AG04450 (cell line): ENCODE results near the gene FIZ1. TPM values are rescaled to one million over a fixed set of nuclear protein-coding genes. Genes with fewer than 3 reads are reported as not detected.
A peak's percentile ranks its signal among the peaks of the same experiment; 100 is the strongest.

Experiments used
- CTCF ChIA-PET: fragments of 300-600, 350-600 bp; formaldehyde crosslinking; extraction: SDS; loops from one replicate; lab custom pipeline; 2022; ENCODE audit warnings: antibody characterized with exemption, inconsistent platforms; lab: Charles Lee
- POLR2A ChIA-PET: fragments of 350-600 bp; formaldehyde crosslinking; extraction: SDS; loops from one replicate; lab custom pipeline; 2021; ENCODE audit warnings: antibody characterized with exemption, inconsistent platforms; lab: Yijun Ruan, JAX
- DNase-seq: peaks from one replicate; pipeline ENCODE4 v3.0.0-alpha.2; 2011; ENCODE audit warnings: low read depth, low spot score
- H3K27ac ChIP-seq: one replicate; pipeline ENCODE4 v1.5.1; 2012; ENCODE audit warnings: low read depth, low read length, control low read depth
- H3K27me3 ChIP-seq: one replicate; pipeline ENCODE4 v1.6.0; 2012; ENCODE audit warnings: low read length; ENCODE audit not compliant: control insufficient read depth, insufficient read depth
- H3K4me3 ChIP-seq: 2 replicates; pipeline ENCODE4 v1.5.1; 2011; ENCODE audit warnings: mild to moderate bottlenecking, low read depth, low read length, control low read depth
- H3K9me3 ChIP-seq: 2 replicates; pipeline ENCODE4 v1.5.1; 2012; ENCODE audit warnings: low read length; ENCODE audit not compliant: control insufficient read depth, insufficient read depth
- polyA plus RNA-seq: library from polyadenylated mRNA; depleted of rRNA; stranded (reverse); fragments of >200 nt; gene quantifications from 2 replicates; pipeline ENCODE4 v1.2.3, GENCODE V29; 2011
- TF ChIP-seq, protein P1 (sequence below): IDR thresholded peaks from 2 replicates; pipeline ENCODE4 v1.5.1; 2011; ENCODE audit warnings: low read depth, low read length, control low read depth, inconsistent platforms

FIZ1 gene
- polyA plus RNA-seq, 1 experiment, result 3.7 TPM

DNA sequence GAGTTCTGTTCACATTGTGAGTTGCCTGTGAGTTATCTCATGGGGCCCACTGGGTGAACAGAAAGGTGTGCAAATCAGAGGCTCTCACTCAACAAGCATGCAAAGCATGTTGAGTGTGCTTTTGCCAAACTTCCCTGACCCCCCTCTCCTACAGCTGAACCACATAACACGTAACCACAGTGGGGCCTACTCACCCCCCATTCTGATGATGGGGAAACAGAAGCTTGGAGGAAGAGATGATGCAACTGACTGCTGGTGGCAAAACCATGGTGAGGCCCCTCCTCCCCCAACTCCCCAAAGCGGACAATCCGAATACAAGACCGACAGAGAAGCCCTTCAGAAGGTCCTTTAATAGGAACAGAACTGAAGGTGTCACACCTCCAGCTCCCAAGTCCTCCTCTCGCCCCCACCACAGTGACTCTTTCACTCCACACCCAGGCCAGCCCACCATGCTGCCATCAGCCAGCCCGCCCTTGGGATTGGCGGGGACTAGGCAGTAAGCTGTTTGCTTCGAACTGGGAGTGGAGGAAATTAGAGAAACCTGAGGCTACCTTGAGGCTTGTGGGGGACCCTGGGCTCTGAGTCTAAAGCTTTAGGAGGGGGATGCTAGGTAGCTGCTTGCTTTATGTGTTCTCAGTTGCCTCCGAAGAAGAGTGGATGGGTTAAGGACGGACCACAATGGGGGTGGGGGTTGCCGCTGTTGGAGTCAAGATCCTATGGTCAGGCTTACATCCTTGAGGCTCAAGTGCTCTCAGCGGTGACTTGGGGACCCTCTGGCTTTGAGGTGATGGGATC lies 21.3 kb upstream of the FIZ1 start:
- Histone ChIP-seq H3K27ac (no peak overlapping the region), H3K9me3 (peaks cover 4% of the 10 kb centered on the region; the same call in 1 of the 2 replicates), H3K4me3 (no peak overlapping the region), H3K27me3 (no peaks in the 10 kb centered on the region)
- TF ChIP-seq, protein P1, sequence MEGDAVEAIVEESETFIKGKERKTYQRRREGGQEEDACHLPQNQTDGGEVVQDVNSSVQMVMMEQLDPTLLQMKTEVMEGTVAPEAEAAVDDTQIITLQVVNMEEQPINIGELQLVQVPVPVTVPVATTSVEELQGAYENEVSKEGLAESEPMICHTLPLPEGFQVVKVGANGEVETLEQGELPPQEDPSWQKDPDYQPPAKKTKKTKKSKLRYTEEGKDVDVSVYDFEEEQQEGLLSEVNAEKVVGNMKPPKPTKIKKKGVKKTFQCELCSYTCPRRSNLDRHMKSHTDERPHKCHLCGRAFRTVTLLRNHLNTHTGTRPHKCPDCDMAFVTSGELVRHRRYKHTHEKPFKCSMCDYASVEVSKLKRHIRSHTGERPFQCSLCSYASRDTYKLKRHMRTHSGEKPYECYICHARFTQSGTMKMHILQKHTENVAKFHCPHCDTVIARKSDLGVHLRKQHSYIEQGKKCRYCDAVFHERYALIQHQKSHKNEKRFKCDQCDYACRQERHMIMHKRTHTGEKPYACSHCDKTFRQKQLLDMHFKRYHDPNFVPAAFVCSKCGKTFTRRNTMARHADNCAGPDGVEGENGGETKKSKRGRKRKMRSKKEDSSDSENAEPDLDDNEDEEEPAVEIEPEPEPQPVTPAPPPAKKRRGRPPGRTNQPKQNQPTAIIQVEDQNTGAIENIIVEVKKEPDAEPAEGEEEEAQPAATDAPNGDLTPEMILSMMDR, result no peak
- ChIA-PET CTCF (interaction anchor here (1.2 to 1.5 kb wide), 3 partner anchors 15 to 153 kb away, joined by 3 to 6 read pairs (median 5); partner anchors contain the start of gene ZNF865), POLR2A (interaction anchor here (0.5 to 1.3 kb wide), 2 partner anchors 22 to 49 kb away, joined by 4 to 6 read pairs; partner anchors contain the start of gene FIZ1)
- no peak for DNase-seq

DNA sequence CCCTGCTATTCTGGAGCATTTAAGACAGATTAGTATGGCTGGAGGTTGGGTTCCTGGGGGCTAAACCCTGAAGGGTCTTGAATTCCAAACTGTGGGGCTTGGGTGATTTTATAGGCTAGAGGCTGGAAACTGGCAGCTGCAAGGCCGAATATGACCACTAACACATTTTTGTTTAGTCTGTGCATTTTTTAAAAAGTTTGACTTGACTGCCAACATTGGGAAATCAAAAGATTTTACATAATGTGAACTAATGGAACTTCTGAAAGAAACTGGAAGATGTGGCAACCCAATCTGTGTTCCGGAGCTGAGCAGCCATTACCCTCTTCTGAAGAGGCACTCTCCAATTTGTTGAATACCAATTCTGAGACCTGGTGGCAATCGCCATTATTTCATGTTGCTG lies 20.0 kb upstream of the FIZ1 start:
- Histone ChIP-seq H3K4me3 (no peak overlapping the region), H3K27me3 (no peaks in the 10 kb centered on the region), H3K27ac (peak overlapping the region; percentile 47), H3K9me3 (peaks cover 7% of the 10 kb centered on the region; the same call in 1 of the 2 replicates)
- ChIA-PET CTCF (interaction anchor here (0.6 to 2.0 kb wide), 5 partner anchors 12 to 152 kb away, joined by 3 to 8 read pairs (median 6); partner anchors contain the start of gene ZNF865), POLR2A (interaction anchor here (0.6 to 0.7 kb wide), 3 partner anchors 19 to 292 kb away, joined by 3 to 5 read pairs (median 3); partner anchors contain the start of gene ZNF524)
- TF ChIP-seq, protein P1, result no peak
- DNase-seq, result no peak

DNA sequence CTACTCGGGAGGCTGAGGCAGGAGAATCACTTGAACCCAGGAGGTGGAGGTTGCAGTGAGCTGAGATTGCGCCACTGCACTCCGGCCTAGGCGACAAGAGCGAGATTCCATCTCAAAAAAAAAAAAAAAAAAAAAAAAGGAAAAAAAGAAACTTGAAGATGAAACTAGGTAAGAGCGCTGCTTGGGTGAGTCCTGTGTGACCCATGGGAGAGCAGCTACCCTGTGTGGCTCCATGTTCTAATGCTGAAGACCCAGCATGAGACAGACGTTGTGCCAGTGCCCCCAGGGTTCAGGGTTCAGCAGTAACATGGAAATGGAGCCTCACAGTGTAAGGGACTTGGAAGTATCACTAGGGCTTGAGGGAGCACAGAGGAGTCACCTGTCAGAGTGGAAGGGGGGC lies 19.1 kb upstream of the FIZ1 start:
- TF ChIP-seq, protein P1, result no peak
- ChIA-PET POLR2A (interaction anchor here (0.5 to 0.7 kb wide), 3 partner anchors 16 to 114 kb away, joined by 3 to 8 read pairs (median 6); no protein-coding TSS in a partner anchor), CTCF (interaction anchor here (0.6 to 2.0 kb wide), 4 partner anchors 12 to 151 kb away, joined by 5 to 11 read pairs (median 6); no protein-coding TSS in a partner anchor)
- no peak overlapping the region for H3K4me3 ChIP-seq
- no peaks in the 10 kb centered on the region for H3K27me3 ChIP-seq
- H3K27ac ChIP-seq, result no peak overlapping the region
- peaks cover 7% of the 10 kb centered on the region; the same call in 1 of the 2 replicates for H3K9me3 ChIP-seq
- DNase-seq, result no peak

DNA sequence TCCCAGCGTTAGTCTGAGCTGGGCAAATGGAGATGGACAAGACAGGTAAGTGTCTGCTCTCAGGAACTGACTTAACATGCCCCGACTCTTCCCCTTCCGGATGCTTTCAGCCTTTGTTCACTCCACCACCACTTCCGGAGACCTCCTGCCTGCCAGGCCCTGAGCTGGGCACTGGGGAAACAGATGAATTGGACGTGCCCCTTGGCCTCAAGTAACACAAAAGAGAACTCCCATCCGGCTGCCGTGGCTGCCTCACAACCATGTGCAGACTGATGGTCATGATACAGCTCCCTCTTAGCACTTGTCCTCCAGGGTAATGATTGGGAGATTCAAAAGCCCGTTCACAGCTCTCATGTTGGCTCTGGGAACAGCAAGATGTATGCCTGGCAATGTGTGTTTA lies 18.1 kb upstream of the FIZ1 start:
- POLR2A ChIA-PET, result no interaction called here
- H3K4me3 ChIP-seq, result no peak overlapping the region
- no peak for DNase-seq
- H3K9me3 ChIP-seq, result peaks cover 7% of the 10 kb centered on the region; the same call in 1 of the 2 replicates
- no peaks in the 10 kb centered on the region for H3K27me3 ChIP-seq
- CTCF ChIA-PET, result interaction anchor here (1.0 to 1.9 kb wide), 3 partner anchors 11 to 114 kb away, joined by 3 to 11 read pairs (median 5); no protein-coding TSS in a partner anchor
- H3K27ac ChIP-seq, result no peak overlapping the region
- TF ChIP-seq, protein P1, result no peak
